NCI-H2029 treated with DMSO at 0.1 percent for 48 hours (cell line): ENCODE results near the gene SYT1.
"Not testable (repeated sequence)": the region's sequence is repeated elsewhere in the genome, so short reads cannot be mapped to it uniquely, and the experiment has no call there.

Source experiments
- DNase-seq: peaks from one replicate; lab custom pipeline; 2025; lab: John Stamatoyannopoulos, UW

Gene SYT1

DNA sequence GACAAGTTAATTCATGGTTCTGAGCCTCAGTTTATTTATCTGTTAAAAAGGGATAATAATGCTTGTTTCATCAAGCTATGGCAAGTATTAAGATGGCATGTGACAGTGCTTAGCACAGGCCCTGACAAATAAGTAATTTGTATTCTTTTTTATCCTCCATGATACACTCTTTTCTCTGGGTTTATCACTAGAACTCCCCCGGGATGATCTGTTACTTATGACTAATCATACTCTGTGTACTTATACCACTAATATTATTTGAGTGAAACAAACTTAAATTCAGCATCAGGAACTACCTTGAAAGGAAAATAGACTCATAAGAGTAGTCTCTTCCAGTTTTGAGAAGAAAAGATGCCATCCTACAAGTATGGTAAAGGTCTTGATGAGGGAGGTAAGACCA is 542.4 kb downstream of the SYT1 start:
- DNase-seq = no peak

- no peak for DNase-seq
Observed at GRCh38 chr12:79407671-79408622, 543.4 kb downstream of the SYT1 start.

GRCh38 chr12:79408689-79409088 is 544.1 kb downstream of the SYT1 start:
- no peak for DNase-seq

DNA sequence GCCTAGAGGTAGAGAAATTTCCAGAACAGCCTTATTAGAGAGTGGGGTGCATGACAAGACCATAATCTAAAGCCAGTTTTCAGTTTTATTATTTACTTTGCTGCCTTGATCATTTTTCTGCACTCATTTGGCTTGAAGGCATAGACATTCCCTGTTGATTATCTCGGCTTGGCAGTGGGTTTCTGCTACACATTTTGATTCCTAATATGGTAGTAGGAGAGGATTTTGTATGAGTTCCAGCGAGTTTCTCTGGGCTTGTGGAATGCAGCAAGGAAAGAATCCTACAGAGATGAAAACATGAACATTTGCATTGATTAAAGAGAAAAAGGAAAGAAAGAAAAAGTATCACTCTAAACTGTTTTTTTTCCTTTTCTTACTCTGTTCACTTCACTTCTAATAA is 545.0 kb downstream of the SYT1 start:
- DNase-seq = no peak

- DNase-seq = no peak
Observed at GRCh38 chr12:79411791-79412190, 547.2 kb downstream of the SYT1 start.

GRCh38 chr12:79413796-79414195 is 549.2 kb downstream of the SYT1 start:
- no peak for DNase-seq

- peak; percentile 49 for DNase-seq
Observed at GRCh38 chr12:79414252-79414651, 549.7 kb downstream of the SYT1 start.

DNA sequence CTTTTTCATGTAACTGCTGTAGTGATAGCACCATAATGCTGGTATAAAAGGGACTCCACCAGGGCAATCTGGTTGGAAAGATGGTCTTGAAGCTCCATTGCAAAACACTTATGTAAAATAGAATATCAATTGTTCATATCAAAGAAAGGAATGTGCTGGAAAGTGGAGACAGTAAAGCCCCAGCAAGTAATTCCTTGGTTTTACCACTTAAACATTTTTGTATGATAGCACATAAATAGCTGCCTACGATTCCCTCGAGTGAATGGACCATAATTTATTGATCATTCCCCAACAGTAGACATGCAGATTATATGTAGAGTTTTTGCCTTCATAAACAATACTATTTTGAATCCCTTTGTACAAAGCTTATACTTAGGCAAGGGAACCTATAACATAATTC is 550.7 kb downstream of the SYT1 start:
- DNase-seq = no peak

DNA sequence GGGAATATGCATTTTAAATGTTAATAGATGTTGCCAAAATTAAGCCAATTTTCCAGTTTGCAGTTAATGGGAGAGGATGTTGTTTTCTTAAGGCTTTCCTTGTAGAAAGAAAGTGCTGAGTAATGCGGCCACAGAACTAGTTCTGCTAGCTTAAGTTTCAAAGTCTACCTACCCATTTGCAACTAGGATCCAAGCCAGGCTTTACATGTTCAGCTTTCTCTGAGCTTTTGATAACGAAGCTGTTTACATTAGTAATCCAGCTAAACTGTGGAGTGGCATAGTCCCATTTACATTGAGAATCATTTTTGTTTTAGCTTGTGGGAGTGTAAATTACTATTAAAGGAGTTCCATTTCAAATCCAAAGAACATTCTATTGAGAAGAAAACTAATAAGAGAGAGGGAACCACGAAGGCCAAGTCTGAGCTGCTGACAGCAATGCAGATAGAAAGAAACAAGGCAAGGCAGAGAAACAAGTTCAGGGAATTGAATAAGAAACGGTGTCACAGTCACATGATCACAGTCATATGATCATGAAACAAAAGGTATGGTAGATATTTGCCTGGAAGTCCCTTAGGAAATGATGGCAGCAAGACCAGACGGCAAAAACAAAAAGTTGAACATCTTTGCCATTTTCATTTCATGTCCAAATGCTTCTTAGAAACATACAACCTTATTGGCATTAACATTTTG is 551.3 kb downstream of the SYT1 start:
- no peak for DNase-seq

GRCh38 chr12:79420146-79420618 is 555.6 kb downstream of the SYT1 start:
- DNase-seq = peak; percentile 16

DNA sequence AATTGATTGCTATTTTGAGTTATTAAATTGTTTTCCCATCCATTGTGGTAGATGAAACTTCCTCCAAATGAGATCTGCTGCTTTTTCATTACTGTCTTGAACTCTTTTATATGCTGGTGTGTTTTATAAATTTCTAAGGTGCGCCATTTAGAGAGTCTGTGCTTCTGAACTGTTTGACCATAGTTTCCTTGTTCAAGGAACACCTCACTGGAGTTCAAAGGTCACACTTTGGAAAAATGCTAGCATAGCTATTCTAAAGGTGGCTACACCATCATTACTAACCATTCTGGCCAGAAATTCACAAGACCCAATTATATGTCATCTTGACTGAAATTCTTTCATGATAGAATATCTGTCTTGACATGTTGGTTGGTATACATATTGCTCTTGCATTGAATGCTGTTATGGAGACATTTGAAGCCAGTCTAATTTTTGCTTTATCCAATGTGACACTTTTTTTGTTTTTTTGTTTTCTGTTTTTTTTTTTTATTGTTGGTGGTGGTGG is 556.7 kb downstream of the SYT1 start:
- DNase-seq = no peak

GRCh38 chr12:79422060-79422812 is 557.7 kb downstream of the SYT1 start:
- DNase-seq = no peak

DNA sequence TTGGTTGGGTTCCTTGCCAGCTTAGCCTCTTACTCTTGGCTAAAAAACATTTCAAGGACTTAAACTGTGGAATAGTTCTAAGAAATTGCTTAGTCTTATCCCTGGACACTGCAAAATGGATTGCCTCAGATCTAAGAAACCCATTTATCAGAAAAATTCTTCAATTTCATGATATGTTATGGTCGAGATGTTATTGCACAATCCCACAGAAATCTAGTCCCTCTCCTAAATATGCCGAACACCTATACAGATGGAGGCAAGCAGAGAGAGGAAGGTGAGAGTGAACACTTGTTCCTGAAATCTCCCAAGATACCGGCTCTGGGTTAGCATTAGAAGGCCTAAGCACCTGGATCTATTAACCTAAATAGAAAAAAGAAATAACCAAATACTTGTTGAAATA is 559.0 kb downstream of the SYT1 start:
- no peak for DNase-seq

DNA sequence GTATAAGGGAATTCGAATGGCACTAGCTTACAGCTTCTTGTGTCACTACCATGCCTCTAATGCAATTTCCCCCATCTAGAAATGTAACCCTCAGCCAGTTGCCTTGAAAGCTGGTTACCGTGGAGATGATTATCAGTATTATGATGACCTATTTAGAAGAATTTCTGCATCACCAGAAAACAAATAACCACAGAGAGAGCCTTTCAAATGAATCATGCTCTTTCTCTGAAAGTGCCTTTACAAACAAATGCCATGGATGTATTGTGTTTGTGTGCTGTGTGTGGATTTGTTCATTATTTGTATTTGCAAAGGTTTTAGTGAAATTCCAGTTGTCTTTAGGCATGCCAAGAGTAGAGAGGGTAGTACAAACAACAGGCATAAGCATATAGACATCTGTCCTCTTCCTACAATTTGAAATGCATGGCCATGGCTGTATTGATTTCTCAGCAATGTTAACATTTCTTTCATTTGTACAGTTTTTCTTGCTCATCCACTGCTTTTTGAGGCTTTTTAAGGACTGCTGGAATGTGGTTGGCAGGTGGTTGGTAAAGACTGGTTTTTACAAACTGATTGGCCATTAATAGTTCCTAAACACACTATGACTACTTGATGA is 559.6 kb downstream of the SYT1 start:
- peak; percentile 45 for DNase-seq

- no peak for DNase-seq
Observed at GRCh38 chr12:79426121-79426520, 561.5 kb downstream of the SYT1 start.

- not testable (repeated sequence) for DNase-seq
Observed at GRCh38 chr12:79426744-79427143, 562.2 kb downstream of the SYT1 start.

DNA sequence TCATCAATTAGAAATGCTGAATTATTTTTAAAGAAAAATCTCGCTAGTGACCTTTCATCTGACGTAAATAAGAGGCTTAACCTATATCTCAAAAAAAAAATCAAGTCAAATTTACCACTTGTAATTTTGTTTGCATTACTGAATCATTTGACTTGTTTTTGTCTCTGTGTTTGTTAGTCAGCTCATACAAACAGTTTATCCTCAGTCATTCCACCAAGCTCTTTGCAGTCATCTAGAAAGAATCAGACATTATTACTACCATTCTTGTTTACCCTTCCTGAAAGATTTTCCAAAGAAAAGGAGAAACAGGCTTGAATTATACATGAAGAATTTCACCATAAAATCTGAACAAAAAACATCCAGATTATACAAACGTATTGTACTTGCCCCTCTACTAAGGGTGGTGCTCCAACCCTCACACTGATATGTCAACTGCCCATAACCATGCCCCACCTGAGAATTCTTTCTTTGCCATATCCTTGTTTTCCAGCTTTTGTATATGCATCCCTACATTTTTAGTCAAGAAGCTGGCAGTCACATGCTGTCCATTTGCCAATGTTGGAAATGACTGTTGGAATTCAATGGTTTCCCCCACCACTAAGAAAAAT is 569.0 kb downstream of the SYT1 start:
- no peak for DNase-seq

DNA sequence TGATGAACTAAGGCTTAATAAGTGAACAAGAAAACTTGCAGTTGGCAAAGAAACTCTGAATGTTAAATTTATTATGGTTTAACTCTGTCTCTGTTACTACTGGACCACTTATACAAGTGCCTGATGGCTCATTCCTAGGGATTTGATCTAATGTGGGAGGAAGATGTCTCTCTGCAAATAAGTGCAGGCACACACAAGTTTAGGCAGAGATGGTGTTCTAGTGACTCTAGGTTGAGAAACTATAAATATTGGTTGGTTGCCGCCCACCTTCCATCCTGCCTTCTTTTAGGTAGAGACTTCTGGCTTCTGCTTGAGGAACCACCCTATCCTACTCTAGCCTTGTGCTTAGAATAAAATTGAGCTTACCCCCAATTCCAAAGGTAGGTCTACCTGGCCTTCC is 570.0 kb downstream of the SYT1 start:
- DNase-seq = no peak

GRCh38 chr12:79435742-79436141 is 571.2 kb downstream of the SYT1 start:
- no peak for DNase-seq

DNA sequence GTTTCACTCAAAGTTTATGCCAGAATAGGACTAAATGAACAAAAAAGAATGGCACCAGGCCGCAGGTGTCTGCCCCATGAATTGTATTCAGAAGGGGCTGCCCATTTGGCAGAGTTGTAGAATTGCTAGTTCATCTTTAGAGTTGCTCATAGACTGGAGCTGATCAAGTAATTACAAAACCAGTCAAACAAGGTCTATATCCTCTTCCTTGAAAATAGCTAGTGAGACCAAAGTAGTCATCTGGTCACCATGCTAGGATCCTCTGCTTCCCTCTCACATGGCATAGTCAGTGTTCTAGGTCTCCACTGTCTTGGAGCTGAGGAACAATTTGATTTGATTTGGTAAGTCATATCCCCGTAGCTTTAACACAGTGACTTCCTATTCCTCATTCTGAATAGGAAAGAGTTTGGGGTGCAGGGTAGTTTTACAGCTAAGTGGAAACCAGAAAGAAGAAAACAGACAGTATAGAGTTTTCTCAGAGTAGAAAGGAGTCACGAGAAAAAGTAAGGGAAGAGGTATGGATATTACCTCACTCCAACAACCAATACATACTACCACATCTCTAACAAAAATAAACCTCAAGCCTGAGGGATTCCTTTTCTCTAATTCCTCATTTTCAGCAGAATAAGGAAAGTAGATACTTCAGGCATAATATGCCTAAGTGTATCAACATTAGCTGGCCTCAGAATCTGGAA is 574.1 kb downstream of the SYT1 start:
- no peak for DNase-seq
